Heart left ventricle (tissue), 13 donors: ENCODE results near the gene MEX3A.
A peak's percentile ranks its signal among the peaks of the same experiment; 100 is the strongest.

Experiments
- POLR2A ChIP-seq, 2 donors: fragments of 450-650 bp; IDR thresholded peaks; one replicate each; pipeline ENCODE4 v1.6.1; 2017; ENCODE audit warnings: antibody characterized with exemption in 2 of 2, mild to moderate bottlenecking in 2 of 2, moderate library complexity in 2 of 2
- TF ChIP-seq, protein P1 (sequence below), 12 donors: fragments of 200-600 bp; sonication (generic) in 4 of 12; IDR thresholded peaks; one replicate each; pipeline versions ENCODE4 v1.5.0 to v1.8.0; 2018 to 2022; ENCODE audit warnings: antibody characterized with exemption in 12 of 12, mild to moderate bottlenecking in 5 of 12
- donor health status: ischemic (EF 13 %, LVEDD 7.1; RV severe dilation, severe dysfunction).
- donor health status: DM: no; HTN: yes; CAD: no.
- donor health status: DM: no; HTN: no; CAD: no.
- donor health status: ischemic (EF 25% LVEDD 6.9; RV normal size, moderate dysfunction).
- donor health status: ischemic (EF 25% LVEDD 5.7; RV mildly dilated, moderate dysfunction).
- donor health status: ischemic (EF 35%, LVEDD 5.7; RV mildly dilated, moderate dysfunction).
- donor health status: nonischemic (EF 11% LVEDD 7.7; RV severe dilation, severe dysfunction).
- donor health status: DM: yes; HTN: yes; CAD: no.
- donor health status: PGD.
- donor health status: ischemic (EF 29% LVEDD 5.4; RV normal size, mild dysfunction).
- donor health status: nonischemic (EF 23%, LVEDD 6.1; RV moderate dilation, normal function).

DNA sequence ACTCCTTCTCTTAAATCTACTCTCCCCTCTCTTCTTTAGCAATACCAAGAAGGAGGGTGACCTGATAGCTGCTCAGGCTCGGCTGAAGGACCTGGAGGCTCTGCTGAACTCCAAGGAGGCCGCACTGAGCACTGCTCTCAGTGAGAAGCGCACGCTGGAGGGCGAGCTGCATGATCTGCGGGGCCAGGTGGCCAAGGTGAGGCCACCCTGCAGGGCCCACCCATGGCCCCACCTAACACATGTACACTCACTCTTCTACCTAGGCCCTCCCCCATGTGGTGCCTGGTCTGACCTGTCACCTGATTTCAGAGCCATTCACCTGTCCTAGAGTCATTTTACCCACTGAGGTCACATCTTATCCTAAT, 48.3 kb upstream of the MEX3A start:
- TF ChIP-seq, protein P1, sequence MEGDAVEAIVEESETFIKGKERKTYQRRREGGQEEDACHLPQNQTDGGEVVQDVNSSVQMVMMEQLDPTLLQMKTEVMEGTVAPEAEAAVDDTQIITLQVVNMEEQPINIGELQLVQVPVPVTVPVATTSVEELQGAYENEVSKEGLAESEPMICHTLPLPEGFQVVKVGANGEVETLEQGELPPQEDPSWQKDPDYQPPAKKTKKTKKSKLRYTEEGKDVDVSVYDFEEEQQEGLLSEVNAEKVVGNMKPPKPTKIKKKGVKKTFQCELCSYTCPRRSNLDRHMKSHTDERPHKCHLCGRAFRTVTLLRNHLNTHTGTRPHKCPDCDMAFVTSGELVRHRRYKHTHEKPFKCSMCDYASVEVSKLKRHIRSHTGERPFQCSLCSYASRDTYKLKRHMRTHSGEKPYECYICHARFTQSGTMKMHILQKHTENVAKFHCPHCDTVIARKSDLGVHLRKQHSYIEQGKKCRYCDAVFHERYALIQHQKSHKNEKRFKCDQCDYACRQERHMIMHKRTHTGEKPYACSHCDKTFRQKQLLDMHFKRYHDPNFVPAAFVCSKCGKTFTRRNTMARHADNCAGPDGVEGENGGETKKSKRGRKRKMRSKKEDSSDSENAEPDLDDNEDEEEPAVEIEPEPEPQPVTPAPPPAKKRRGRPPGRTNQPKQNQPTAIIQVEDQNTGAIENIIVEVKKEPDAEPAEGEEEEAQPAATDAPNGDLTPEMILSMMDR (IDR thresholded peaks at IDR 0.05) = peak in 1 of 12 donors; percentile 33
- no peak for TF ChIP-seq POLR2A (IDR thresholded peaks at IDR 0.05)
